ENCODE measurements around the gene PTAR1.

DNA sequence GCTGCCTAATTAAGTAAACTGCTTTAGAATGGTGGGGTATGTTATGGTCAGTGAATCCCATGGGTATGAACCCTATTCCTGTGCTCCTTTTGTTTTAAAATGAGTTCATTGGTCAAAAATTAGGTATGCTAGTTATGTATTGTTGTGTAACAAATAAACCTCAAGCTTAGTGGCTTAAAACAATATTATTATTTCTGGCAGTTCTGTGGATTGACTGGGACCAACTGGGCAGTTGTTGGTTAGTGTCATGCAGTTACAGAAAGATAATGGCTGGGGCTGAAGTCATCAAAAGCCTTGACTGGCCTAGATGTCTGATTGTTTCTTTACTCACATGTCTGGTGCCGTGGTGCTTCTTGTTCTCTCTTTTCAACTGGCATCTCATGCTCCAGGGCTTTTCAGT is 8.9 kb upstream of the PTAR1 start:
- TF ChIP-seq, protein P1, sequence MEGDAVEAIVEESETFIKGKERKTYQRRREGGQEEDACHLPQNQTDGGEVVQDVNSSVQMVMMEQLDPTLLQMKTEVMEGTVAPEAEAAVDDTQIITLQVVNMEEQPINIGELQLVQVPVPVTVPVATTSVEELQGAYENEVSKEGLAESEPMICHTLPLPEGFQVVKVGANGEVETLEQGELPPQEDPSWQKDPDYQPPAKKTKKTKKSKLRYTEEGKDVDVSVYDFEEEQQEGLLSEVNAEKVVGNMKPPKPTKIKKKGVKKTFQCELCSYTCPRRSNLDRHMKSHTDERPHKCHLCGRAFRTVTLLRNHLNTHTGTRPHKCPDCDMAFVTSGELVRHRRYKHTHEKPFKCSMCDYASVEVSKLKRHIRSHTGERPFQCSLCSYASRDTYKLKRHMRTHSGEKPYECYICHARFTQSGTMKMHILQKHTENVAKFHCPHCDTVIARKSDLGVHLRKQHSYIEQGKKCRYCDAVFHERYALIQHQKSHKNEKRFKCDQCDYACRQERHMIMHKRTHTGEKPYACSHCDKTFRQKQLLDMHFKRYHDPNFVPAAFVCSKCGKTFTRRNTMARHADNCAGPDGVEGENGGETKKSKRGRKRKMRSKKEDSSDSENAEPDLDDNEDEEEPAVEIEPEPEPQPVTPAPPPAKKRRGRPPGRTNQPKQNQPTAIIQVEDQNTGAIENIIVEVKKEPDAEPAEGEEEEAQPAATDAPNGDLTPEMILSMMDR (conservative IDR thresholded peaks at IDR 0.05; ENCODE audit: low read length), result no peak
- TF ChIP-seq EZH2phosphoT487 (IDR thresholded peaks at IDR 0.05; ENCODE audit: borderline replicate concordance), result no peak

Data from Loucy (cell line).